Suprapubic skin (tissue), 3 donors: Measurements from ENCODE around the gene CAPN5.

Experiments used
- CTCF ChIP-seq, 2 donors: fragments of 200-600 bp in 1 of 2; fragments of 450-650 bp in 1 of 2; sonication (generic) in 1 of 2; IDR thresholded peaks; one replicate each; pipeline ENCODE4 v1.5.1; 2016 to 2019; ENCODE audit warnings: antibody characterized with exemption in 2 of 2, mild to moderate bottlenecking in 1 of 2, moderate library complexity in 1 of 2
- POLR2AphosphoS5 ChIP-seq, 3 donors: sonication (generic); formaldehyde crosslinking; IDR thresholded peaks; one replicate each; pipeline ENCODE4 v1.6.1; 2017; ENCODE audit warnings: antibody characterized with exemption in 3 of 3

- TF ChIP-seq CTCF (IDR thresholded peaks at IDR 0.05): no peak
- TF ChIP-seq POLR2AphosphoS5 (IDR thresholded peaks at IDR 0.05): no peak
Measured at GRCh38 chr11:77052518-77052917, 14.3 kb upstream of the CAPN5 start.
